WTC11 (cell line): ENCODE data around the gene NLGN3. TPM values are rescaled to one million over a fixed set of nuclear protein-coding genes. Genes with fewer than 3 reads are reported as not detected.

Experiments
- ATAC-seq: fragments of 200-7000 bp; cut with Tn5 transposase; 2 replicates; pipeline ENCODE4 v1.10.0; 2021; ENCODE audit warnings: mild to moderate bottlenecking, moderate library complexity
- CTCF ChIA-PET: fragments of 300-600 bp; sonication (Branson Sonifier 250); formaldehyde crosslinking; loops from one replicate; lab custom pipeline; 2021; ENCODE audit warnings: antibody characterized with exemption; lab: Charles Lee
- POLR2A ChIA-PET: fragments of 350-600 bp; sonication (Branson Sonifier 250); formaldehyde crosslinking; loops from one replicate; lab custom pipeline; 2021; ENCODE audit warnings: antibody characterized with exemption; lab: Charles Lee
- DNase-seq: peaks from one replicate; pipeline ENCODE4 v3.0.0; 2021; ENCODE audit warnings: low spot score
- H3K27ac Mint-ChIP-seq: 2 replicates; pipeline ENCODE4 v1.8.0; 2021; ENCODE audit warnings: mixed read lengths
- H3K27me3 Mint-ChIP-seq: 2 replicates; pipeline ENCODE4 v1.8.0; 2021; ENCODE audit warnings: low read depth, mild to moderate bottlenecking, moderate library complexity, mixed read lengths
- H3K36me3 Mint-ChIP-seq: 2 replicates; pipeline ENCODE4 v1.8.0; 2021; ENCODE audit warnings: mixed read lengths
- H3K4me1 Mint-ChIP-seq: 2 replicates; pipeline ENCODE4 v1.8.0; 2022; ENCODE audit warnings: mixed read lengths
- H3K4me3 Mint-ChIP-seq: 2 replicates; pipeline ENCODE4 v1.8.0; 2021; ENCODE audit warnings: mild to moderate bottlenecking, moderate library complexity, mixed read lengths
- H3K9me3 Mint-ChIP-seq: 2 replicates; pipeline ENCODE4 v1.8.0; 2021; ENCODE audit warnings: mixed read lengths
- CREM ChIP-seq: sonication (generic); formaldehyde crosslinking; IDR thresholded peaks from 2 replicates; pipeline ENCODE4 v1.8.1; 2022; ENCODE audit warnings: mild to moderate bottlenecking, missing genetic modification reagents, moderate library complexity
- GRHL2 ChIP-seq: fragments of 250-450 bp; sonication (Bioruptor Pico); IDR thresholded peaks from 2 replicates; pipeline ENCODE4 v1.8.0; 2022; ENCODE audit warnings: mild to moderate bottlenecking, moderate library complexity; ENCODE audit not compliant: insufficient replicate concordance, severe bottlenecking
- GTF2I ChIP-seq: fragments of 250-450 bp; sonication (Bioruptor Pico); conservative IDR thresholded peaks from 2 replicates; pipeline ENCODE4 v1.4.0; 2021; ENCODE audit warnings: mild to moderate bottlenecking
- KAT7 ChIP-seq: sonication (generic); formaldehyde crosslinking; IDR thresholded peaks from 2 replicates; pipeline ENCODE4 v1.8.1; 2023; ENCODE audit warnings: missing genetic modification reagents, mild to moderate bottlenecking, borderline replicate concordance
- NFATC4 ChIP-seq: fragments of 250-450 bp; sonication (Bioruptor Pico); IDR thresholded peaks from 2 replicates; pipeline ENCODE4 v1.9.0; 2021; ENCODE audit warnings: mild to moderate bottlenecking
- NFE2L1 ChIP-seq: sonication (generic); formaldehyde crosslinking; IDR thresholded peaks from 2 replicates; pipeline ENCODE4 v1.8.1; 2023; ENCODE audit warnings: missing genetic modification reagents
- RORB ChIP-seq: fragments of 250-450 bp; sonication (Bioruptor Pico); IDR thresholded peaks from 2 replicates; pipeline ENCODE4 v1.9.0; 2021; ENCODE audit warnings: mild to moderate bottlenecking
- SP1 ChIP-seq: sonication (generic); formaldehyde crosslinking; conservative IDR thresholded peaks from 2 replicates; pipeline ENCODE4 v1.8.1; 2022; ENCODE audit warnings: missing genetic modification reagents
- TCF7 ChIP-seq: sonication (generic); formaldehyde crosslinking; IDR thresholded peaks from 2 replicates; pipeline ENCODE4 v1.8.0; 2022; ENCODE audit warnings: mild to moderate bottlenecking, low read depth, missing genetic modification reagents, moderate library complexity
- TEAD1 ChIP-seq: sonication (generic); formaldehyde crosslinking; IDR thresholded peaks from 2 replicates; pipeline ENCODE4 v1.8.0; 2022; ENCODE audit warnings: mild to moderate bottlenecking, missing genetic modification reagents
- ZBTB21 ChIP-seq: sonication (generic); formaldehyde crosslinking; IDR thresholded peaks from 2 replicates; pipeline ENCODE4 v1.8.1; 2023; ENCODE audit warnings: mild to moderate bottlenecking, missing genetic modification reagents, borderline replicate concordance
- ZNF263 ChIP-seq: sonication (generic); formaldehyde crosslinking; IDR thresholded peaks from 2 replicates; pipeline ENCODE4 v1.8.1; 2022; ENCODE audit warnings: low read depth, mild to moderate bottlenecking, moderate library complexity, missing genetic modification reagents
- ZNF317 ChIP-seq: sonication (generic); formaldehyde crosslinking; IDR thresholded peaks from 2 replicates; pipeline ENCODE4 v1.8.1; 2023; ENCODE audit warnings: low read depth, mild to moderate bottlenecking, moderate library complexity, missing genetic modification reagents, borderline replicate concordance
- ZNF396 ChIP-seq: fragments of 250-450 bp; sonication (Bioruptor Pico); IDR thresholded peaks from 2 replicates; pipeline ENCODE4 v1.8.0; 2021; ENCODE audit warnings: mild to moderate bottlenecking, moderate library complexity, borderline replicate concordance
- total RNA-seq: library from RNA; stranded (reverse); gene quantifications from 3 replicates; pipeline ENCODE4 v1.2.3, GENCODE V29; 2021
- TF ChIP-seq, protein P1 (sequence below): sonication (generic); formaldehyde crosslinking; IDR thresholded peaks from 2 replicates; pipeline ENCODE4 v1.8.1; 2023; ENCODE audit warnings: mild to moderate bottlenecking, missing genetic modification reagents
- TF ChIP-seq, protein P2 (sequence below): sonication (generic); formaldehyde crosslinking; IDR thresholded peaks from 2 replicates; pipeline ENCODE4 v1.8.1; 2022; ENCODE audit warnings: missing genetic modification reagents, borderline replicate concordance
- TF ChIP-seq, protein P3 (sequence below): fragments of 250-450 bp; sonication (Bioruptor Pico); IDR thresholded peaks from 2 replicates; pipeline ENCODE4 v2.1.2; 2022; ENCODE audit warnings: mild to moderate bottlenecking, moderate library complexity
- TF ChIP-seq, protein P4 (sequence below): sonication (generic); formaldehyde crosslinking; IDR thresholded peaks from 2 replicates; pipeline ENCODE4 v1.8.1; 2023; ENCODE audit warnings: mild to moderate bottlenecking, missing genetic modification reagents, moderate library complexity
- TF ChIP-seq, protein P5 (sequence below): fragments of 200-600 bp; IDR thresholded peaks from 2 replicates; pipeline ENCODE4 v1.8.0; 2022; ENCODE audit warnings: antibody characterized with exemption
- TF ChIP-seq, protein P6 (sequence below): sonication (generic); formaldehyde crosslinking; IDR thresholded peaks from 2 replicates; pipeline ENCODE4 v1.8.0; 2022; ENCODE audit warnings: mild to moderate bottlenecking, missing genetic modification reagents

Gene NLGN3
- total RNA-seq, 1 experiment from 2014 or later, result 10.8 TPM

DNA sequence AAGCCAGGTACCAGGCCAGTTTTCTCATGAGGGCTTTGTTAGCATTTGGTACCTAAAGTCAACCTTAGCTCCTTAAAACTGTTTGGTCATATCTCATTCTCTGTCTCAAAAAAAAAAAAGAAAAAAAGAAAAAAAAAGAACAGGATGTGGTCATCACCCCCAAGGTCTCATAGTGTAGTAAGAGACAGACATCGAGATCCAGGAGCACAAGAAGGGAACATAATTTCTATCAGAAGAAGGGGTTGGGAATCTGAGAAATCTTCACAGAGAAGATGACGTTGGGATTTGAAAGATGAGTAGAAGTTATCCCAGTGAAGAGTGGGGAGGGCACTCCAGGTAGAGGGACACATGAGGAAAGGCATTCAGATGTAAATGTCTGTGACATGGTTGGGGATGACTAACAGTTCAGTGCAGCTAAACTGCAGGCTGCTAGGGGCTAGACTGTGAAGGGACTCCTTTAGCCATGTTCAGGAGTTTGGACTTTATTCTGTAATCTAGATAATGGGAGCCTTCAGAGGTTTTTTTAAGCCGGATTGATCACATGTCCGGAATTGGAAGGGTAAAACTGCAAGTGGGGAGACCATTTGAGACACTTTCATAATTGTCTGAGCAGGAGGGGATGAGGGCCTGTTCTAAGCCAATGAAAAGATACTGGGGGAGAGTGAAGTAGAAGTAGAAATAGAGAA, 51.5 kb downstream of the NLGN3 start (continued):
- TF ChIP-seq, protein P1, sequence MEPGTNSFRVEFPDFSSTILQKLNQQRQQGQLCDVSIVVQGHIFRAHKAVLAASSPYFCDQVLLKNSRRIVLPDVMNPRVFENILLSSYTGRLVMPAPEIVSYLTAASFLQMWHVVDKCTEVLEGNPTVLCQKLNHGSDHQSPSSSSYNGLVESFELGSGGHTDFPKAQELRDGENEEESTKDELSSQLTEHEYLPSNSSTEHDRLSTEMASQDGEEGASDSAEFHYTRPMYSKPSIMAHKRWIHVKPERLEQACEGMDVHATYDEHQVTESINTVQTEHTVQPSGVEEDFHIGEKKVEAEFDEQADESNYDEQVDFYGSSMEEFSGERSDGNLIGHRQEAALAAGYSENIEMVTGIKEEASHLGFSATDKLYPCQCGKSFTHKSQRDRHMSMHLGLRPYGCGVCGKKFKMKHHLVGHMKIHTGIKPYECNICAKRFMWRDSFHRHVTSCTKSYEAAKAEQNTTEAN (CRISPR knock-in tag), result no peak
- TF ChIP-seq NFE2L1 (CRISPR knock-in tag), result no peak
- TF ChIP-seq NFATC4 (CRISPR knock-in tag), result no peak
- TF ChIP-seq, protein P2, sequence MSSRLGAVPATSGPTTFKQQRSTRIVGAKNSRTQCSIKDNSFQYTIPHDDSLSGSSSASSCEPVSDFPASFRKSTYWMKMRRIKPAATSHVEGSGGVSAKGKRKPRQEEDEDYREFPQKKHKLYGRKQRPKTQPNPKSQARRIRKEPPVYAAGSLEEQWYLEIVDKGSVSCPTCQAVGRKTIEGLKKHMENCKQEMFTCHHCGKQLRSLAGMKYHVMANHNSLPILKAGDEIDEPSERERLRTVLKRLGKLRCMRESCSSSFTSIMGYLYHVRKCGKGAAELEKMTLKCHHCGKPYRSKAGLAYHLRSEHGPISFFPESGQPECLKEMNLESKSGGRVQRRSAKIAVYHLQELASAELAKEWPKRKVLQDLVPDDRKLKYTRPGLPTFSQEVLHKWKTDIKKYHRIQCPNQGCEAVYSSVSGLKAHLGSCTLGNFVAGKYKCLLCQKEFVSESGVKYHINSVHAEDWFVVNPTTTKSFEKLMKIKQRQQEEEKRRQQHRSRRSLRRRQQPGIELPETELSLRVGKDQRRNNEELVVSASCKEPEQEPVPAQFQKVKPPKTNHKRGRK (CRISPR knock-in tag), result no peak
- TF ChIP-seq ZBTB21 (CRISPR knock-in tag), result no peak
- TF ChIP-seq CREM (CRISPR knock-in tag), result no peak
- TF ChIP-seq RORB (CRISPR knock-in tag), result no peak
- TF ChIP-seq ZNF317 (CRISPR knock-in tag), result no peak

DNA sequence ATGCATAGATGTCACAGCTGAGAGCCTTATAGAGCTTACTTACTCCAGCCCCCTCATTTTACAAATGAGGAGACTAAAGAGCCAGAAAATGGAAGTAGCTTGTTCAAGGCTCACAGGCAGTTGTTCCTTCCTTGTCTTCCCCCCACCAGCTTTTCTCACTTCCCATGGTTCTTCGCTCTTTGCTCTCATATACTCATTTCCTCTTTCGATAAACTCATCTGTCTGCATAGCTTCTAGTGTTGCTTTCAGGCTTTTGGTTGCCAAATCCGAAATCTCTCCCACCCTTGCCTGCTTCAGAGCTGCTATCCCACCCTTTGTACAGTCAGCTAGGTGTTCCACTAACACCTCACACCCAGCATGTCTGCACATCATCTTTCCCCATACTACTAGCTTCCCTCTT, 53.4 kb downstream of the NLGN3 start:
- POLR2A ChIA-PET, result no interaction called here
- Mint-ChIP-seq H3K4me3 (no peak overlapping the region), H3K27ac (no peak overlapping the region), H3K27me3 (no peaks in the 10 kb centered on the region), H3K36me3 (no peaks in the 10 kb centered on the region), H3K9me3 (no peaks in the 10 kb centered on the region), H3K4me1 (peaks cover 22% of the 10 kb centered on the region)
- DNase-seq, result no peak
- no peak for ATAC-seq
- no peak for TF ChIP-seq SP1
- no peak for TF ChIP-seq CREM (CRISPR knock-in tag)
- TF ChIP-seq, protein P3, sequence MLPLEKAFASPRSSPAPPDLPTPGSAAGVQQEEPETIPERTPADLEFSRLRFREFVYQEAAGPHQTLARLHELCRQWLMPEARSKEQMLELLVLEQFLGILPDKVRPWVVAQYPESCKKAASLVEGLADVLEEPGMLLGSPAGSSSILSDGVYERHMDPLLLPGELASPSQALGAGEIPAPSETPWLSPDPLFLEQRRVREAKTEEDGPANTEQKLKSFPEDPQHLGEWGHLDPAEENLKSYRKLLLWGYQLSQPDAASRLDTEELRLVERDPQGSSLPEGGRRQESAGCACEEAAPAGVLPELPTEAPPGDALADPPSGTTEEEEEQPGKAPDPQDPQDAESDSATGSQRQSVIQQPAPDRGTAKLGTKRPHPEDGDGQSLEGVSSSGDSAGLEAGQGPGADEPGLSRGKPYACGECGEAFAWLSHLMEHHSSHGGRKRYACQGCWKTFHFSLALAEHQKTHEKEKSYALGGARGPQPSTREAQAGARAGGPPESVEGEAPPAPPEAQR, result no peak
- TF ChIP-seq, protein P4, sequence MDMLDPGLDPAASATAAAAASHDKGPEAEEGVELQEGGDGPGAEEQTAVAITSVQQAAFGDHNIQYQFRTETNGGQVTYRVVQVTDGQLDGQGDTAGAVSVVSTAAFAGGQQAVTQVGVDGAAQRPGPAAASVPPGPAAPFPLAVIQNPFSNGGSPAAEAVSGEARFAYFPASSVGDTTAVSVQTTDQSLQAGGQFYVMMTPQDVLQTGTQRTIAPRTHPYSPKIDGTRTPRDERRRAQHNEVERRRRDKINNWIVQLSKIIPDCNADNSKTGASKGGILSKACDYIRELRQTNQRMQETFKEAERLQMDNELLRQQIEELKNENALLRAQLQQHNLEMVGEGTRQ (CRISPR knock-in tag), result no peak
- TF ChIP-seq GTF2I (CRISPR knock-in tag), result no peak
- no peak for TF ChIP-seq TCF7 (CRISPR knock-in tag)
- no peak for TF ChIP-seq NFATC4 (CRISPR knock-in tag)
- TF ChIP-seq, protein P5, sequence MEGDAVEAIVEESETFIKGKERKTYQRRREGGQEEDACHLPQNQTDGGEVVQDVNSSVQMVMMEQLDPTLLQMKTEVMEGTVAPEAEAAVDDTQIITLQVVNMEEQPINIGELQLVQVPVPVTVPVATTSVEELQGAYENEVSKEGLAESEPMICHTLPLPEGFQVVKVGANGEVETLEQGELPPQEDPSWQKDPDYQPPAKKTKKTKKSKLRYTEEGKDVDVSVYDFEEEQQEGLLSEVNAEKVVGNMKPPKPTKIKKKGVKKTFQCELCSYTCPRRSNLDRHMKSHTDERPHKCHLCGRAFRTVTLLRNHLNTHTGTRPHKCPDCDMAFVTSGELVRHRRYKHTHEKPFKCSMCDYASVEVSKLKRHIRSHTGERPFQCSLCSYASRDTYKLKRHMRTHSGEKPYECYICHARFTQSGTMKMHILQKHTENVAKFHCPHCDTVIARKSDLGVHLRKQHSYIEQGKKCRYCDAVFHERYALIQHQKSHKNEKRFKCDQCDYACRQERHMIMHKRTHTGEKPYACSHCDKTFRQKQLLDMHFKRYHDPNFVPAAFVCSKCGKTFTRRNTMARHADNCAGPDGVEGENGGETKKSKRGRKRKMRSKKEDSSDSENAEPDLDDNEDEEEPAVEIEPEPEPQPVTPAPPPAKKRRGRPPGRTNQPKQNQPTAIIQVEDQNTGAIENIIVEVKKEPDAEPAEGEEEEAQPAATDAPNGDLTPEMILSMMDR, result no peak
- TF ChIP-seq, protein P1 (CRISPR knock-in tag), result no peak
- TF ChIP-seq RORB (CRISPR knock-in tag), result no peak
- TF ChIP-seq ZNF263, result no peak
- TF ChIP-seq NFE2L1 (CRISPR knock-in tag), result no peak
- no peak for TF ChIP-seq TEAD1 (CRISPR knock-in tag)
- no peak for TF ChIP-seq KAT7 (CRISPR knock-in tag)
- no peak for TF ChIP-seq ZNF396 (CRISPR knock-in tag)
- TF ChIP-seq, protein P6, sequence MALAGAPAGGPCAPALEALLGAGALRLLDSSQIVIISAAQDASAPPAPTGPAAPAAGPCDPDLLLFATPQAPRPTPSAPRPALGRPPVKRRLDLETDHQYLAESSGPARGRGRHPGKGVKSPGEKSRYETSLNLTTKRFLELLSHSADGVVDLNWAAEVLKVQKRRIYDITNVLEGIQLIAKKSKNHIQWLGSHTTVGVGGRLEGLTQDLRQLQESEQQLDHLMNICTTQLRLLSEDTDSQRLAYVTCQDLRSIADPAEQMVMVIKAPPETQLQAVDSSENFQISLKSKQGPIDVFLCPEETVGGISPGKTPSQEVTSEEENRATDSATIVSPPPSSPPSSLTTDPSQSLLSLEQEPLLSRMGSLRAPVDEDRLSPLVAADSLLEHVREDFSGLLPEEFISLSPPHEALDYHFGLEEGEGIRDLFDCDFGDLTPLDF, result no peak
- TF ChIP-seq GRHL2 (CRISPR knock-in tag), result no peak
- TF ChIP-seq, all 79 proteins: peak for 0
- CTCF ChIA-PET, result interaction anchor here (1.0 kb wide), 2 partner anchors 19 to 228 kb away, joined by 4 read pairs; no protein-coding TSS in a partner anchor
